ES-I3 (cell line): Measurements from ENCODE around the gene NKX2-3.
A peak's percentile ranks its signal among the peaks of the same experiment; 100 is the strongest.

ENCODE experiments used
- H3K36me3 ChIP-seq: 2 replicates; pipeline ENCODE4 v1.6.1; 2013; ENCODE audit warnings: mild to moderate bottlenecking, low read length, control low read depth, moderate library complexity; ENCODE audit not compliant: insufficient read depth
- H3K4me1 ChIP-seq: 2 replicates; pipeline ENCODE4 v1.6.1; 2013; ENCODE audit warnings: mild to moderate bottlenecking, control low read depth, low read length; ENCODE audit not compliant: insufficient read depth
- H3K9ac ChIP-seq: 2 replicates; pipeline ENCODE4 v1.6.1; 2013; ENCODE audit warnings: low read depth, mild to moderate bottlenecking, low read length, moderate library complexity
- H3K9me3 ChIP-seq: 2 replicates; pipeline ENCODE4 v1.6.1; 2013; ENCODE audit warnings: mild to moderate bottlenecking, low read length, moderate library complexity; ENCODE audit not compliant: control insufficient read depth, insufficient read depth

Gene NKX2-3

DNA sequence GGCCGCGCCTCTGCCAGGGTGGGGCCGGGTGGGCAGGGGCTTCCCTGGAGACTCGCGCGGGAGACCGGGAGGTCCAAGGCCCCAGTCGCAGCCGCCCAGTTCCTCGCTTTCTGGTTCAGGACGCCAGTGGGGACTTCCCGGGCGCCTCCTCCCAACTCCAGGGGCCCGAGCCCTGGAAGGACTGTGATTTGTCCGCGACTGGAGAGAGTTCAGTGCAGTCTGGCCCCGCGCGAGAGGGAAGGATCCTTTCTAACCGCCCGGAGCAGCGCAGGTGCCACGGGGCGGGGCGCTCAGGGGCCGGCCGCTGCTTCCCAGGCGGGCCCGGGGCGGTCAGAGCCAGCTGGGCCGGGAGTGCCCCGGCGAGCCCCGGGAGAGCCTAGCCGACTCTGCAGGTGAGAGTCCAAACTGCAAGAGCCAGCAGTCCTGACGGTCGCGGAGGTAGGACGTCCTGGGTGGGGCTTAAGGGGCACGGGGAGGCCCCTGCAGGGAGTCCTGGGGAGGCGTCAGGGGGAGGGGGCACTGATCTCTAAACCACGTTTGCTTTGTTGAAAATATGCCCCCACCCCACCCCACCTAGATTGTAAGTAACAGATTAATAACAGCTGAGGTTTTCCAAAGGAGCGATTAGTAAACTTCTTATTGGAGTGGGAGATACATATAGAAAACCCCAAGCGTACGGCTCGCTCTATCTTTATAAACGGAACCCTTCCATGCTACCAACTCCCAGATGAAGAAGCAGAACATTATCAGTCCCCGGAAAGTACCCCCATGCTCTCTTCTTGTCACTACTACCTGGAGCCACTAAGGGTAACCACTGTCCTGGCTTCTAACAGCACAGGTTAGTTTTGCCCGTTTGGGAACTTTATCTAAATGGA, 8.2 kb downstream of the NKX2-3 start:
- peaks cover 12% of the 10 kb centered on the region; the same call in 1 of the 2 replicates for H3K4me1 ChIP-seq
- no peaks in the 10 kb centered on the region for H3K9me3 ChIP-seq
- H3K36me3 ChIP-seq: no peaks in the 10 kb centered on the region
- peak overlapping the region; percentile 43; the same call in 1 of the 2 replicates for H3K9ac ChIP-seq

DNA sequence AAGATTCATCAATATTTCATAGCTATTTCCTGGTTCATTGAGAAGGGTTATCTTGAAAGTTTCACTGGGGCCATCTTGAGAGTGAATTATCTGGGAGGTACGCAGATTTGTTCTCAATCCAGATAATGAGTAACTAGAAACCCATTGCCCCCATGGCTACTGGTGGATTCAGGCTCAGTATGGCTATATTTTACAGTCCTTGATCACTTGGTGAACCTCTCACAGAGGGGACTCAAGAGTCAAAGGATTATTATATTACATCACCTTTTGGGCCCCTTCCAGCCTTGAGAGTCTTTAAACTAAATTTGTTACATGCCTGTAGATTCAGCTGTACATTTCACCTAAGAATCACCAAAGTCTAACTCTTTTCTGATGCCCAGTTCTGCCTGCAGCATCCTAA, 11.6 kb downstream of the NKX2-3 start:
- Histone ChIP-seq H3K36me3 (no peaks in the 10 kb centered on the region), H3K9ac (no peak overlapping the region), H3K9me3 (no peaks in the 10 kb centered on the region), H3K4me1 (peaks cover 2% of the 10 kb centered on the region; the same call in 1 of the 2 replicates)

DNA sequence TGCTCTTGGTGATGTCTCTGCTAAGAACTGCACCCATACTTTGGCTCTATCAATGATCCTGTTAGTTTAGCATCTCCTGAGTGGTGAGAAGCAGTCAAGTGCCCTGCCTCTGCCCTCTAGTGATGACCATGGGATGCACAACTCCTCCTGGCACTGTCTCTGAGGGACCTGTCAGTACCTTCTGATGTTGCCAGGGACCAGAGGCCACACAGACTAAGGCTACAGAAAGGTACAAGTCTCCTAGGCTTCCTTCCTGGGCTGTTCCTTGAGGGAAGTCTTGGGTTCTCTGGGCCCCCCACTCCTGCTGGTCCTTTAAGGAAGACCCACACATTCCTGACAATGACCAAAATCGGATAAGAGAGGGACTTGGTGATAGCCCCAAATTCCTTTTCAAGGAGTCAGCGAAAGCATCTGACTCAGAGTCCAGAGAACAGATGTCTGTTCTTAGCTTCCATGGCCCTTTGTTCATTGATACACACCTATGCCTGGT, 15.3 kb downstream of the NKX2-3 start:
- Histone ChIP-seq H3K9ac (no peak overlapping the region), H3K36me3 (no peaks in the 10 kb centered on the region), H3K9me3 (no peaks in the 10 kb centered on the region), H3K4me1 (peaks cover 2% of the 10 kb centered on the region)

DNA sequence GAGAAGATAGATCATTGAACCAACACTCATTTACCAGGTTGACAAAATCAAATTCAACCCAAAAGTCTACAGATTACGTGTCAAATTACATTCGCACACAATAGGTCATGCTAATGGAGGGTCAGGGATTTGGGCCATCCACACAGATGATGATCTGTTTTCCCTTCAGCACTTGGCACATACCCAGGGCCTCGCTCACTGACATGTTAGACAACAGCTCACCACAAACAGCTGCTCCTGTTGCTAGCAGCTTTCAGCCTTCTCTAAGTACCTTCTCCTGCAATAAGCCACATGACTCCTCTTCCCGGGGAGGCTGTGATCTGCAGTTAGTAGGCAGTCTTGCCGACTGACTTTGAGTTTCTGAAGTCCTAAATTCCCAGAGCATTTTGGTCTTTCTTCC, 18.4 kb downstream of the NKX2-3 start:
- H3K9me3 ChIP-seq: no peaks in the 10 kb centered on the region

DNA sequence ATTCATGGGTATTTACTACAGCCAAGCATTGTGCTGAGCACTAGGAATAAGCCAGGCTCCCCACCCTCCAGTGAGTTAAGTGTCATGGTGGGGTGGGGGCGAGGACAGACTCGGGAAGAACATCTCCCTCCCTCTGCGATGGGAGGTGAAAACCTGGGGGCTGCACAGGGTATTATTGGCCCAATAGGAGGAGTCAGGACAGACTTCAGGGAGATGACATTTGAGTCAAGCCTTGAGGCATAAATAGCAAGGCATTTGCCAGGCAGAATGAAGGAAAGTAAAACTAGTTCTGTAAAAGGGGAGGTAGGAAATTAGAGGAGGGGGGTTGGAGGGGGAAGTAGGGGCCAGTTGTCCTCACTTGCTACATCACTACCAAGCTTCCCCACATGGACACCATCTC, 18.9 kb downstream of the NKX2-3 start:
- Histone ChIP-seq H3K4me1 (peaks cover 12% of the 10 kb centered on the region; the same call in 1 of the 2 replicates), H3K9ac (no peak overlapping the region), H3K36me3 (no peaks in the 10 kb centered on the region), H3K9me3 (no peaks in the 10 kb centered on the region)

More for the DNA sequence above, 18.4 kb downstream of the NKX2-3 start:
- H3K9ac ChIP-seq: no peak overlapping the region
- peaks cover 9% of the 10 kb centered on the region; the same call in 1 of the 2 replicates for H3K4me1 ChIP-seq
- H3K36me3 ChIP-seq: no peaks in the 10 kb centered on the region

DNA sequence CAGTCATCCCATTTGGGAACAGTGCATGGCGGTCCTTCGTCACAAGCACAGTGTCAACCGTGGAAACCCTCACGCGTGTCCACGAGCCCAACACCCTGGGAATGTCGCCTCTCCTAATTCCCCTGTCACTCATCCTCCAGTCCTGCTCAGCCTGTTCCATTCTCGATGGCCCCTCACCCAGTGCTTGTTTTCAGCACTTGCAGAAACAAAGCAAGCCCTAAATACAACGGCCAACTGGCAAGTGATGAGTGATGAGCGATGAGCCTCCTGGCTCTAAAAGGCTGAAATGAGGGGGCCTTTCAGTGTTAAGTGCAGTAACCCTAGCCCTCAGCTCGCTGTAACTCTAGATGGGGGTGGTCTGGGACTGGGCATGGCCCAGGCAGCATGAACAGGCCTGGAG, 22.6 kb downstream of the NKX2-3 start:
- Histone ChIP-seq H3K4me1 (peaks cover 14% of the 10 kb centered on the region; the same call in 1 of the 2 replicates), H3K36me3 (no peaks in the 10 kb centered on the region), H3K9me3 (no peaks in the 10 kb centered on the region), H3K9ac (no peak overlapping the region)

DNA sequence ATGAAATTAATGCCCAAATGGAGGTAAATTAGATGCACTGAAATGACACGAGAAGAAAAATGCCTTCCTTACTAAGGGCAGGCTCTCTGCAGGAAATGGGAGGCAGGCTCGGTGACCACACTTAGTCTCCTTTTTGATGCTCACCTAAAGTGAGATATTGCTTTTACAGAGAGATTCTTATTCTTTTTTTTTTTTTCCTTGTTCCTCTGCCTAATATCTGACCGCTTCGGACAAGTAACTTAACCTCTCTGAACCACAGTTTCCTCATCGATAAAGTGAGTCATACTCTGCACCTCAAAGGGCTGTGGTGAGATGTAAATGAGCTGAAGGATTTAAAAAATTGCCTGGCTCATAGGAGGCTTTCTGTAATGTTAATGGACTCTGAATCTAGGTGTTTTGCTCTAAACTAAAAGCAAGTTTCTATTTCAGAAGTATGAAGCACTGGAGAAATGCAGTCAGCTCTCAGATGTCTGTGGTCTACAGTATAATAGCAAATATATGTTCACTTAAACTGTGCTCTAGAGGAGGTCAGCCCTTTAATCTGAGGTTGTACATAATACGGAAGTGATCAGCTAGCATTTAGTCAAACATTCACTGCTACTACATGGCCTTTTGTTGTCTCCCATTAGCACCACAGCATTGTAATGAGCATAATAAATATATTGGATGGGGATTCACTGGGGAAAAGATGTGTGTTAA, 23.2 kb downstream of the NKX2-3 start:
- Histone ChIP-seq H3K9ac (no peak overlapping the region), H3K36me3 (no peaks in the 10 kb centered on the region), H3K4me1 (peaks cover 15% of the 10 kb centered on the region; the same call in 1 of the 2 replicates), H3K9me3 (no peaks in the 10 kb centered on the region)

DNA sequence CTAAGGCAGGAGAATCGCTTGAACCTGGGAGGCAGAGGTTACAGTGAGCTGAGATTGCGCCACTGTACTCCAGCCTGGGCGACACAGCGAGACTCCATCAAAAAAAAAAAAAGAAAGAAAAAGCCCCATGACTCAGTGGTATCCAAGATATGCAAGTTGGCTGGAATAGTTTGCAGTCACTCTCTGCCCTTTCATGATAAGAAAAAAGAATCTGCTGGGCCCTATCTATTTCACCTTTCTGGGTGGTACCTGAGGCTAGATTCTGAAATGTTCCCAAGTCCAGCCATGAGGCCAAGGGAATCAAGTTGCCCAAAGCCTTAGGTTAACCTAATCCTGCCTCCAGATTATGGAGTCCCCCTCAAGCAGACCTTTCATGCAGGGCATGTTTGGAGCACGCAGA, 24.3 kb downstream of the NKX2-3 start:
- no peaks in the 10 kb centered on the region for H3K36me3 ChIP-seq
- H3K9me3 ChIP-seq: no peaks in the 10 kb centered on the region
- H3K4me1 ChIP-seq: 0 out of 2 replicates have a peak, but pooled peaks cover 15% of the 10 kb centered on the region
- H3K9ac ChIP-seq: no peak overlapping the region

DNA sequence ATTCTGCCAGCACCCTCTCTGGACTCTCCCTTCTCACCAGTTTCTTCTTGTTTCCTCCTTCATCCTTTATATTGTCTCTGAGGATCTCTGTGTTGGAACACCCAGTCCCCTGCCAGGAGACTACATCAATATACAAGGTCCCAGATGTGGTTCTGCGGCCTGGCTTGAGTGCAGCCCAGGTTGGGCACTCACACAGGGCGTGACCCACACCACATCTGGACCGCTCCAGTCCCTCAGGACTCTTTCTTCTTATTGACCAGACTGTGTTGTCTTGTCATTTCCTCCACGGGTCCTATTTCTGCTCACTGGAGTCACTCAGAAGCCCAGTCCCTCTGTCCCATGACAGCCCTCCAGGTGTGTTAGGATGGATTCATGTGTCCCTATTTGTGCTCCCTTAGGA, 26.0 kb downstream of the NKX2-3 start:
- Histone ChIP-seq H3K4me1 (0 out of 2 replicates have a peak, but pooled peaks cover 15% of the 10 kb centered on the region), H3K36me3 (no peaks in the 10 kb centered on the region), H3K9me3 (no peaks in the 10 kb centered on the region), H3K9ac (no peak overlapping the region)

DNA sequence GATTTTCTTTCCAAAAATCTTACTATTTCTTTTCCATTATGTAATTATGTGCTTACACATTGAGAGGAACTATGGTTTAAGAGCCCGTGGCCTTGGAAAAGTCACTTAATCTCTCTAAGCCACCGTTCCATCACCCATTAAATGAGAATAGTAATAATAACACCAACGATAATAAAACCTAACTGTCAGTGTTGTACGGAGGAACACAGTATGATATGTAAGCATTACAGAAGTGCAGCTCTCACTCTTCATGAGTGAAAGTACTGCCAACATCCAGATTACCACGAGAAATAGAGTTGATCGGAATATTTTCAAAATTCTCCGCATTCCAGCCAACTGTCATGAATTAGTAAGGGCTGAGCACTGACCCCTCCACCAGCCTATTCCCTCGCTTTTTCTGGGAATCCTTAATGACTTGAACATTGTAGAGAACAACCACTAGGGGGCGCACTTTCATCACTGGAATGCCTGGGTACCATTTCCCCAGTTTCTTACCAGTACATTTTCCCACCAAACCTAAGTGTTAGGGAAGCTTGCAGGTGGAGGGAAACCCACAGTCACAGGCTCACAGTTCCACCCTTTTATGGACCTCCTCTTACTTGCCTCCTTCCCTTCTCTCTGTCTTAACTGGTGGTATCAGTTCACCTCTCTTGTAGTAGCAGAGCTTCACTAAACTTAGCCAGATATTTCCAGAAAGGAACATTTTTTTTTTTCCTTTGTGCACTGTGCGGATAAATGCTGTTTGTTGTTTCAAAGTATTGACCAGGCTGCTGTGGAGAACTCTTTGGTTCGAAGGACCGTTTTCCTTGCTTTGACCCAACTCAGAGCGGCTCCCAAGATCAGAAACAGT, 27.8 kb downstream of the NKX2-3 start:
- no peaks in the 10 kb centered on the region for H3K9me3 ChIP-seq
- H3K9ac ChIP-seq: no peak overlapping the region
- 0 out of 2 replicates have a peak, but pooled peaks cover 12% of the 10 kb centered on the region for H3K4me1 ChIP-seq
- H3K36me3 ChIP-seq: no peaks in the 10 kb centered on the region

DNA sequence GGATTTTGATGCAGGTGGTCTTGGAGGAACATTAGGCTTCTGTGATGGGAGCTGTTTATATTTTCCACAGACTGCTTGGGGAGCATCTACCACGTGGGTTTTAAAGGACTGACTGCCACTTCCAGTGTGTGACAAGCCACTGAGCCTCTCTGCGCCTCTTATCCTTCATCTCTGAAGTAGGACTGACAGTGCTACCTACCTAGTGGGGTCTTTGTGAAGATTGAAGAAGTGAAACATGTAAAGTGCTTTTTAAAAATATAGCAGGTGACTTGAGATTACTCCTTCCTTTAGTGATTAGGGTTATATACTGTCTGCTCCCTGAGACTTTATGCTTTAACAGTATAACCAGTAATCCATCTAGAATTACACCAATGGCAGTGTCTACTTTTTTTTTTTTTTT, 29.9 kb downstream of the NKX2-3 start:
- no peaks in the 10 kb centered on the region for H3K36me3 ChIP-seq

DNA sequence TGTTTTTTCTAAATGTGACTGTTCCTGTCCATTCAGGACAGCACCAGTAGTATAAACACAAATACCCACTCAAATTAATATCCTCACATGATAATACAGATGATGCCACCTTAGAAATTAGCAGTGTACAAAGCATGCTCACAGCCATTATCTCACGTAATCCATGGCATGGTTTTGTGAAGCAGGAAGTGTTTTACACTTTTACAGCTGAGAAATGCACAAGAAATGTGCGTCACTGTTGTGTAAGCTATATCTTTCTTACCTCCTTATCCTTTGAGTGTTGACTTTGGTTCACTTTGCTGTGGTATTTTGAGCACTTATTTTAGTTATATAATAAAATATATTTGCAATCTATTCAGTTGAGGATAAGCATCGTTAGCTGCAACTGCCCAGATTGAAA, 31.6 kb downstream of the NKX2-3 start:
- Histone ChIP-seq H3K9me3 (no peaks in the 10 kb centered on the region), H3K4me1 (peaks cover 12% of the 10 kb centered on the region), H3K9ac (no peak overlapping the region), H3K36me3 (no peaks in the 10 kb centered on the region)

More for the DNA sequence above, 29.9 kb downstream of the NKX2-3 start:
- 0 out of 2 replicates have a peak, but pooled peaks cover 2% of the 10 kb centered on the region for H3K4me1 ChIP-seq
- H3K9ac ChIP-seq: no peak overlapping the region
- H3K9me3 ChIP-seq: no peaks in the 10 kb centered on the region

DNA sequence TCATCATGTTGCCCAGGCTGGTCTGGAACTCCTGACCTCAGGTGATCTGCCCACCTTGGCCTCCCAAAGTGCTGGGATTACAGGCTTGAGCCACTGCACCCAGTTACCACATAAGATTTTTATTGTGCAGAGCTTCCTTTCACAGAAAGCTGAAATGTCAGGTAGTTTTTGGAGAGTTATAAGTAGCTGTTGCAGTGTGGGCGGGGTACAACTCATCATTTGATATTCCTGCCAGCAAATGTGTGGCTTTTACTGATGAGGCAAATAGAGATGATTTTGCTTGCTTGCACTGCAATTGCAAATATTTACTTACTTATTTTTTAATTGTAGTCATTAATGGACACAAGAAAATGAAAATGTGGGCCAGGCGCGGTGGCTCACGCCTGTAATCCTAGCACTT, 32.4 kb downstream of the NKX2-3 start:
- Histone ChIP-seq H3K4me1 (peaks cover 18% of the 10 kb centered on the region), H3K9ac (no peak overlapping the region), H3K9me3 (no peaks in the 10 kb centered on the region), H3K36me3 (no peaks in the 10 kb centered on the region)
